ENCODE measurements around the gene CUX1.
A peak's percentile ranks its signal among the peaks of the same experiment; 100 is the strongest.
"Not testable (repeated sequence)": the region's sequence is repeated elsewhere in the genome, so short reads cannot be mapped to it uniquely, and the experiment has no call there.

Gene CUX1

DNA sequence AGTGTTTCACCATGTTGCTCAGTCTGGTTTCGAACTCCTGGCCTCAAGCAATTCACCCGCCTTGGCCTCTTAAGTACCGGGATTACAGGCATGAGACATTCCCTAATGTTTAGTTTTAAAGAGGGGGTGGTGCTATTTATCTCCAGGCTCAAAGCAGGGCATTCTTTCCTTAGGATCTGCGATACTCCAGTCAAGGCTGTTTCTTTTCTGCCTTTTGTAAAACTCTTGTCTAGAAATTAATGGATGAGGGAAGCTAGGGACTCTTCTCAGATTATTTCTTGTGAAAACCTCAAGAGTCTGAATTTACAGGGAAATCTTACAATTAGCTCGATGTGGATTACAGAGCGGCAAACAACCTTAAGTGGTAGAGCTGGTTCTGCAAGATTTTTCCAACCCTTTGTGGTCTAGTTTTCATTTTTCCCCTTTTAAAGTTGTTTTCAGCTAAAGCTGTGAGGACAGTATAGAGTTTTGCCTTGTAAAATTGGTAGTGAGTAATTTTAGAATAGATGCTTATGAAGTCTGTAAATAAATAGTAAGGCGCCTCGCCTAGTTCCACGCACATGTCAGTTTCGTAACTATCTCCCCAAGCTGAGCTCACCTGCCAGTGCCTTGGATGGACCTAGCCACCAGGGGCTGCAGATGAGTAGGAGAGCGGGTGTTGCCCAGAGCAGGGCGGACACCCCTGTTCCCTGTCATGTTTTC, 53.1 kb downstream of the CUX1 start:
- no peak for DNase-seq

DNA sequence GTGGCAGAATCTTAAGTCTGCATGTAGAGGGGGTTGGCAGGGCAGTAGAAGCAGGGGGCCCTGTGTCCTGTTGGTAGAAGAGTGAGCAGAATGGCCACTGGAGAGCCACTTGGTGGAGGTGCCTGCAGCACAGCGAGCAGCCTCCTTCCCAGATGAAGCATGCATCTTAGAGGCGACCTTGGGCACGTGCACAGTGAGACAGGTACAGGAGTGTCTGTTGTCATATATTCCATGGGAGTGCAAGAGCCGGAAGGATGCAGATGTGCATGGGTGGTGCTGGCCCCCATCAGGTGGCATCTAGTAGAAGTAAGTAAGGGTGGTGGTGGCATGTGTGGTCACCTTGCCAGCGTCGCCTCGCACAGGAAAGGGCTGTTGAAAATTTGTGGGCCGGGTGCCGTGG, 53.9 kb downstream of the CUX1 start:
- no peak for DNase-seq

DNA sequence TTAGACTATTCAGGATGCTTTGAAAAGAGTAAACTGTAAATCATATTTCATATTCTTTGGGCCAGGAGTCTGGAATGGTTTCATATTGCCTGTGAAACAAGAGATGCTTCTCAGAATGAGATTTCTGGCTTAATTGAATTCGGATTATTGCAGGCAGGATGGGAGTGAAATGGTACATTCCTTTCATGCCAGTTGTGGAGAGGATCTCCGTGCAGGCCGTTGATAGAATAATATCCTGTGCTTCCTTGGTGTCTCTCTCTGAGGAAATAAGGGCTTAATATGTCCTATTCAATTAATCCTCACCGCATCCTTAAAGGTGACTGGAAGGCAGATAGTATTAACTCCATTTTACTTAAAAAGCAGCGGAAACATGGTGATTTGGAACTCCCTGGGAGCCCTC, 56.6 kb downstream of the CUX1 start:
- DNase-seq = no peak

DNA sequence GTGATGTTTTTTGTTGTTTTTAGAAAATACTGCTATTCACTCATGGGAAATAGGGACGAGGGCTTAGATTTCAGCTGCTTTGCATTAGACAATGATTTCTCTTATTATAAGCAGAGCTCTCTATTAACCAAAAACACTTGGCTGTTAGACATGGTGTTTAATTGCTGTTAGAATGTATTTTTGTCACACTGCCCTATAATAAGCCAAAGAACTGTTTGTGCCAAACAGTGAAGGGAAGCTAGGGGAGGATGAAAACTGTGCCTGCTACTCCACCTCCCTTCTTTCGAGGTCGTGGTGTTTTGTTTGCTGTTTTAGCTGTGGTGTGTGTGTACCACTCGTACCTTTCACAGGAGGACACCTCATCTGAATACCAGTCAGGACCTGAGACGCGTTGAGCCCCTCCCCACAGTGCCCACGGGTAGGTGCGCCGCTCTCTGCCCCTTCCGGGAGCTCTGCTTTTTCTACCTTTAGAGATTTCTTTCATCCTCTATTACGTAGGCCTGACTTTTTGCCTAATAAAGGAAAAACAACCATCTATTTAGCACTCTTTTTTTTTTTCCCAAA, 57.9 kb downstream of the CUX1 start:
- DNase-seq = peak in 1 of 2 experiments; percentile 61

DNA sequence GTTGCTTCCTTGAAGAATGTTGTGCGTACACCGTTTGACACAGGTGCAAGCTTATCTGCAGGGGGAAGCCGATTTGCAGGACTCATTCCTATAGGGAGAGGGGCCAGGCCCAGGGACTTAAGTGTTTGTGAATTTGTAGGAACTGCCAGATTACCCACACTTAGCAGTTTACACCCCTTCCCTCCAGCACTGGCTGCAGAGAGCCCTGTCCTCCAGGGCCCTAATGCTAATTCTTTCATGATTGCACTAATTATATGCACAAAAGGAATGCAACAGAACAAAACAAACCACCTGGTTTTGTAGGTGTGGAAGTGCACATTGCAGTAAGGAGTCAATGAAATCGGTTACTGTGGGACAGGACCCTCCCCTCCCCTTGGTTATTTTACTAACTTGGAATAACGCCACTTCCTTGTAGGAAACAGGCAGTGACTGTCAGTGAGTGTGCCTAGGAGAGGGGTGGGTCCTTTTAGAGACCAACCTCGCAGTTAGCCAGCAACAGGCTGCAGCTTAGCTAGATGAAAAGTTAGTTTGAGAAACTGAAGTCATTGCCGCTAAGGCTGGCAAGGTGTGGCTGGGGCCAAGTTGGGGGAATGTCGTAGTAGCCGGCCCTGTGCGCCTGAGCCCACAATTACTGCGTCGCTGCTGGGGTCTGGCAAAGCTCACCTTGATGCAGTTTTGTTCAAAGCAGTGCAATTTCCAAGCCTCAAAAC, 60.6 kb downstream of the CUX1 start:
- DNase-seq = no peak

DNA sequence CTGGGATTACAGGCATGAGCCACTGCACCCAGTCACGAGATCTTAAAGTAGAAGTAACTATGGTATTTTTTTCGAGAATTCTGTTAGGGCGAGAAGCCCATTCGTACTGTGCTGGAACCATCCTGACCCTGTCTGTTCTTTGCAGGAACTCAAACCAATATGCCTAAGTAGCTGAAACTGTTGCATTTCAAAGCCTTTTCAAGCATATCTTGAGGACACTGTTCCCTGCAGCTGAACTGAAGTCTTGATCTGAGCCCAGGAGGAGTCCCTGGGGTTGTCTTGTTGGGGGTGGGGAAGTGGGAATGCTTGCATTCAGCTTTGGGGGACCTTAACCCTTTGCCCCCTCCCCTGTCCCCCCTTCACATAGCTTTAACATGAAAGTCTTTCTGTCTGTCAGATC, 61.5 kb downstream of the CUX1 start:
- DNase-seq = no peak

DNA sequence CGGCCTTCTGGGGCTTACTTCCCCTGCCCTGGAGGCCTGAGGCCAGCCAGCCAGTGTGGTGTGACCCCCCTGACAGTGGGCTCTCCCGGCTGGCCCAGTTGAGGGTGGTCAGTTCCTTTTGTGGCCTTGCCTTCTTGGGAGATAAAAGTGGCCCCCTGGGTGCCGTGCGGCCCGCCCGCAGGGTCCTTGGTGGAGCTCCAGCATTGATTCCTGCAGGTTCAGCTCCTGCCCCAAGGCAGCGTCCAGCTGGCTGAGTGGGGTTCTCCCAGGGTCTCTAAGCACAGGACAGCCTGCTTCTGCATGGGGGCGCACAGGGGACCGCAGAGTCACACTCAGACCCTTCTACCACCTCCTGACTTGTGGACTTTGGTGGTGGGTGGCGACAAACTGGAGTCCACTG, 62.1 kb downstream of the CUX1 start:
- no peak for DNase-seq

DNA sequence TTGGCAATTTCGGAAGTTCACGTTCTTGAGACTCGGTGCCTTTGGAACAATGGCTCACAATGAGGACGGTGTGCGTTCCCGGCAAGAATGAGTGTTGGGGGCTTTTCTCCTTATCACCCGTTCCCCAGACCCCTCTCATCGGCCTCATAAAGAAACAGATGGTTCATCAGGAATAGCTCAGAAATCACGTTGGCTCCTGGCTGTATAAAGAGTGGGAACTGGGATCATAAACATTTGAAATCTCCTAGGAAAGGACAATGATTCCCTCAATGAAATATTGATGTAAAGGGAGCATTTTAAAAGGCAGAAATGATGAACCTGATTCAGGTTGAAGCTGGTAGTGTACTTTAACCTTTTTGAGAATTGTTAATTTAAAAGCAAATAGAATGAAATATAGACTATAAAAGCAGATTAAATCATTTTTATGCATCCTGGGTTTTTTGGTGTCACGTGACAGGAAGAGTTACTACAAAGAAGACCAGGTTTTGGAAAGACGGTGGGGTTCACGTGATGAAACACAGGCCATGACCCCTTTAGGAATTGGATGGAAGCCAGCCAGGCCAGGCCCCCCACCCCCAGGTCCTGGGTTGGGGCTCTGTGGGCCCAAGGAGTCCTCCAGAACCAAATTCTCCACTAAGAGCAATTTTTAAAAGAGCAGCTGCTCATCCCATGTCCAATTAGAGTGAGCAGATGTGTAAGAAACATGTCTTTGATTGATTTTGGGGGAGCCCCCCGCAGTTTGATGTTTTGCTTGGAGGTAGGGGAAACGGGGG, 63.0 kb downstream of the CUX1 start:
- no peak for DNase-seq

DNA sequence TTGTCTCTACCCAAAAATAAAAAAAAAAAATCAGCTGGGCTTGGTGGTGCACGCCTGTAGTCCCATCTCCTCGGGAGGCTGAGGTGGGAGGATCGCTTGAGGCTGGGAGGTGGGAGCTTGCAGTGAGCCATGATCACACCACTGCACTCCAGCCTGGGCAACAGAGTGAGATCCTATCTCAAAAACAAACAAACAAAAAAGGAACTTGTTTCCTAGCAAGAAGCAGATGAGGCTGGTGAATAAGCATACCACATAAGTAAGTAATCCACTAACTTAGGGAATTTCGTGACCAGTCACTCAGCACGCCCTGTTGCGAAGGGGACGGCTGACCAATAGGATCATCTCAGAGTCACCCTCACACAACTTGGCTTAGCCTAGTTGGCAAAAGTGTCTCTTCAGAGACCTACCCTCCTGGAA, 64.6 kb downstream of the CUX1 start:
- no peak for DNase-seq

DNA sequence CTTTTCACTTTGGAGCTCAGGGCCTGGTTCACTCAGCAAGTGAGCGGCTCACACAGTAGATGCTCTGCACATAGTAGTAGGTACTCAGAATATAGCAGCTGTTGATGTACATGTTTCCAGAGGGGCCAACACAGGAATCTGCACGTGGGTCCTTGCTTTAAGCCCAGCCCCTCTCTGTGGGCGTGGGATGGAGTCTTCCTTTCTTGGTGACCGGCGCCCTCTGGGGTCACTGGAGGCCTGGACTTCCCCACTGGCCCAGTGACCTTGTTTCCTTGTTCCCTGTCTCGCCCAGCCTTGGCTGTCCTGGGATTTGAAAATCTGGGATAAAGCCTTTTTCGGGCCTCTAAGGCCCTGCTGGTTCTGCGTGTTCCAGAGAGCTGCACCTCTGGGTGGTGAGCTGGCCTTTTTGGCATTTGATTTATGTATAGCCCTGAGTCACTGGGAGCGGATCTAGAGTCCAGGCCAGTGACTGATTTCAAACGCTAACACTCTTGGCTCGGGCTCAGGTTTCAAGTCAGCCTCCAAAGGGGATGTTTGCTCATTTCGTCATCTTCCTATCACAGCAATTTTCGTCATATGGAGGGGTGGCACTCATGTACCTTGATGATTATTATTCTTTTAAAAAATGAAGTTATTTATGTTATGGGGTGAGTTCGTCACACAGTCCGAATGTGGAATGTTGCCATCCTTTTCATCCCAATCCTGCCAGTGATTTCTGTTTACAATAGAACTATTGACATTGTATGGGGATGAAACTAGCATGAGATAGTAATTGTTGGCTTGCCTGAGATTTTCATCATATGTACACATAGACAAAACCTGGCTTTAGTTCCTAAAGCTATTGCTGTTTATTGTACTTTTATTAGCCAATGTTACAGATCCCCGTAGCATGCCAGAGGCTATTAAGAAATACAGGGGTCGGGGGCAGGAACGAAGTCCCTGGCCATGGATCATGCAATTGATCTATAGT, 65.5 kb downstream of the CUX1 start:
- DNase-seq = no peak

DNA sequence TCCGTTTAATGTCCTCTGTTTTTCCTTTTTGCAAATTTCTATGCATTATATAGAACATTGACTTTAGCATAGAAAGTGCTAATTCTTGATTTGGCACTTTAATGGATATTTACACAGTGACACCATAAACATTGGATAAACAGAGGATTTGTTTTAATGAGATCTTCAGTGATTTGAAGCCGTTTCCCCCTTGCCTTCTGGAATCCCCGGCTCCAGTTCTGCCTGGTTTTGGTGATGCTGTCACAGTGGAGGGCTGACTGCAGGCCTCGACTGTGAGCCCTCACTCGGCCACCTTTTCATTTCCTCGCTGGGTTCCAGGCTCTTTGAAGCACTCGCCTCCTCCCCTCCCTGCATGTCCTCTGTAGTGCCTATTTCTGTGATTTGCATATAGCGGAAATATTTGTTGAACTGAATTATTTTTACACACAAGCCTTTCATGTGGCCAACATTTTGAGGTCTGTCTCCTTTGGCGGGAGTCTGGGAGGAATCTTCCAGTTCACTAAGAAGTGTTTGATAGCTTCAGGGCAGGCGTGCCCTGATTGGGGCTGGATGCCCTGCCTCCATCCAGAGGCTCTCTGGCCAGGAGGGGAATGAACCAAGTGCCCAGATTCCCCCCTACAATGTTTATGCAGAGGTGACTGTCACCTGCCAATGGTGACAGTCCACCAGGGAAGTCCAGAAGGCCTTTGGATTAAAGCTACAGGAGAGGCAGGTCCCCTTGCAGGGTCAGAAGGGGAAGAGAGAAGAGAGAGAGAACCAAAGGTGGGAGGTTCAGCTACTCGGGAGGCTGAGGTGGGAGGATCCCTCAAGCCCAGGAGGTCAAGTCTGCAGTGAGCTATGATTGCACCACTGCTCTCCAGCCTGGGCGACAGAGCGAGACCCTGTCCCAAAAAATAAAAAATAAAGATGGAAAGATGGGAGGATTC, 67.5 kb downstream of the CUX1 start:
- DNase-seq = peak in 1 of 2 experiments; percentile 17

DNA sequence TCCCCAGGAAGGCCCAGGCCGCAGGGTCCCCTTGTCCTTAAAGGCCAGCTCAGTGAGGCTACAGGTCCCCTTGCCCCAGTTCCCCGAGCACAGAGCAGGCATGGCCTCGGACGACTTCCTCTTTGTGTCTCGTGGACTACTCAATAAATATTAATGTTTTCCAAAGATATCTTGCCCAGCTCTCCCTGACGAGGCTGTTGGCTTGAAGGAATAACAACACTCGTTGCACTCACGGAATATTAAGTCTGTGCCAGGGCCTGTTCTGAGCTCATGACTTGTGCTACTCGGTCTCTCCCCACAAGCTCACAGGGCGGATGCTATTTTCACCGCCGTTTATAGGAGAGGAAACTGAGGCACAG, 68.2 kb downstream of the CUX1 start:
- no peak for DNase-seq

DNA sequence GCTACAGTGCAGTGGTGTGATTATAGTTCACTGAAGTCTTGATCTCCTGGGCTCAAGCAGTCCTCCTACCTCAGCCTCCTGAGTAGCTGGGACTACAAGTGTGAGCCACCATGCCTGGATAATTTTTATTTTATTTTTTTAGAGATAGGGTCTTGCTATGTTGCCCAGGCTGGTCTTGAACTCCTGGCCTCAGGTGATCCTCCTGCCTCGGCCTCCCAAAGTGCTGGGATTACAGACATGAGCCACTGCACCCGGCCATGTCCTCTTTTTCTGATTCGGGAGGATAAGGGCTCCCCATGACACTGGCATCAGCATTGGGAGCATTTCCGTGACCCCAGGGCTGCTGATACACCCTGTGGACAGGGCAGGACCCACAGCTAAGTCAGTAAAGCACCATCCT, 69.9 kb downstream of the CUX1 start:
- DNase-seq = not testable (repeated sequence)

DNA sequence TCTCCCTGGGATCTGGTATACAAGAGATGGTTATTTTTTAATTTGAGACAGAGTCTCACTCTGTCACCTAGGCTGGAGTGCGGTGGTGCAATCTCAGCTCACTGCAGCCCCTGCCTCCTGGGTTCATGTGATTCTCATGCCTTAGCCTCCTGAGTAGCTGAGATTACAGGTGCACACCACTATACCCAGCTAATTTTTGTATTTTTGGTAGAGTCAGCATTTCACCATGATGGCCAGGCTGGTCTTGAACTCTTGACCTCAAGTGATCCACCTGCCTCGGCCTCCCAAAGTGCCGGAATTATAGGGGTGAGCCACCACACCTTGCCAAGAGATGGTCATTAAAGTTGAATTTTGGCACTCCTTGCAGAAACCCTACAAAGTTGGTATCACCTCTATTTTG, 71.1 kb downstream of the CUX1 start:
- not testable (repeated sequence) for DNase-seq

DNA sequence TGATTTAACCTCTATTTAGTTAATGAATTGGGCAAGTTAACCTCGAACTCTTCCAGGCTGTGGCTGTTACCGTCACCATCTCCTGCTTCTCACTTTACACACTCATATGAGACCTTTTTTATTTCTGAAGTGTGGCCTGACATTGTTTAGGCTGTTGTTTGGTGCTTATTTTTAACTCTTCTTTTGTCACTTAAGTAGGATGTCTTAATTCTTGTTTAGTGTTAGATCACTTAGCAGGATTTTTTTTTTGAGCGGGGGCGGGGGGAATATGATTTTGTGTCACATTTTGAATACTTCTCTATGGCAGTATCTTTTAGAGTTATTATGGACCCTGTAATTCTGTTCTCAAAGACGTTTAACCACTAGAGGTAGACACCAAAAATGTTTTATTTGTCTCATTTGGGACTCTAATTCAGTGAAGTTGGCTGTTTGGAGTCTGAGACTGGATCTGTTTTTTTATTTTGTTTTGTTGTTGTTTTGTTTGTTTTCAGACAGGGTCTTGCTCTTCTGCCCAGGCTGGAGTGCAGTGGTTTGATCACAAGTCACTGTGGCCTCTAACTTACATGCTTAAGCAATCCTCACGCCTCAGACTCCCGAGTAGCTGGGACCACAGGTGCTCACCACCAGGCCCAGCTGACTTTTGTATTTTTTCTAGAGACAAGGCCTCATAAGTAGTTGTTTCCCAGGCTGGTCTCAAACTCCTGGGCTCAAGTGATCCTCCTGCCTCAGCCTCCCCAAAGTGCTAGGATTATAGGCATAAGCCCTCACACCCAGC, 73.5 kb downstream of the CUX1 start:
- DNase-seq = no peak

DNA sequence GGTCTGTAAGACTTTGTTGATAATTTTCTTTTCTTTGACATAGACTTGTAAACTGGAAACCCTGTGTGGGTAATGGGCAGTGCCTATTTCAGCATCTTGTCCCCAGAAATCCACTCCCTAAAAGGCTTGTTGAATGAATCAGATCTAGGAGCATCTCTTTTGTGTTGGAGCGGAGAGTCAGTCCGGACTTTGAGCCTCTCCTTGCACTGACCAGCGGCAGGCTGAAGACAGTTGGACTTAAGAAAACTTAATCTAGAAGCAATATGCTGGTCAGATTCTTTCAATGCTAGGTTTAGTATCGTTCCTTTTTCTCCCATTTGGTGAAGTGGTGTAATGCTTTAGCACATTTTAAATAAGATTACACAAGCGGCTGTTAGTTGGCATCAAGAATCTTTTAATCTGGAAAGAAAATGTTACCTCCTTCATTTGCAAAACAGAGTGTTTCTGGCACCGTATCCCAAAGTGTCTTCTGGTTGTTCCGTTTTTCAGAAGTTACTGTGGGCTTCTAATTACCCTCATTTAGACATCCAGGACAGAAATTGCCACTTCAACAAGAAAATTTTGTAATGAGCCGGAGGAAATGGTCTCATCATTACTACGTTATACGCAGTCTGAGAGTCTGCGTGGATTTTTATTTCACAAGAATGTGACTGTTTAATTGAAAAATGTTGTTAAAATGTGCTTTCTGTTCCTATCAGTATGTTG, 74.7 kb downstream of the CUX1 start:
- DNase-seq = no peak

DNA sequence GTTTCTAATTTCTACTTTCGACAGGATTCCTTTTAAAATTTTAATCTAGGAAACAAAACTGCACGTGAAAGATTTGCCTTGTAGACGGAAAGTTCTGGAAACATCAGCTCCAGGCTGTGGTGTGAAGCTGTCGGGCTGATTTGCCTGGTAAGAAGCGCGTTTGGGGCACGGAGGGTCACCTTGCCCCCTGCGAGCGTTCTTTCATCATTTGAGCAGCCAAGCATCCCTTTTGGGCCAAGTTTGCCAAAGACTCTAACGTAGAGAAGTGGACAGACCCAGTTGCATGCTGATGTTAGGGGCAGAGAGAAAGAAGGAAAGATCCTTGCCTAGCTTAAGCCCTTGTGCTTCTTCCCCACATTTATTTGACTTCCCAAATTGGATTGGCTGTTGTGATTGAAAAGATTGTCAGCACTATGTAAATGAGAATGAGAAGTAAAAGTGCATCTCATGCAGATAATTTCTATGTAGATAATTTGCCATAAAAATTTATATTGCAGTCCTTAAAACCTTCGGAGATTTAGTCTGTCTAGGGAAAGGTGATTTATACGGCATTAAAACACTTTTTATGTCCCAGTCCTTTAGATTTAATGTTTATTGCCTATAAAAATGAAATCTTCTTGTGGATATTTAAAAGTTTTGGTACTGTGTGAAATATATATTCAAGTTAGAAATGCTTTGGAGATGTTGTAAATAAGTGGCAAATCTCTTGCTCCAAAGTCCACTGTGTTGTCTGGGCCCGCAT, 76.1 kb downstream of the CUX1 start:
- DNase-seq = no peak

DNA sequence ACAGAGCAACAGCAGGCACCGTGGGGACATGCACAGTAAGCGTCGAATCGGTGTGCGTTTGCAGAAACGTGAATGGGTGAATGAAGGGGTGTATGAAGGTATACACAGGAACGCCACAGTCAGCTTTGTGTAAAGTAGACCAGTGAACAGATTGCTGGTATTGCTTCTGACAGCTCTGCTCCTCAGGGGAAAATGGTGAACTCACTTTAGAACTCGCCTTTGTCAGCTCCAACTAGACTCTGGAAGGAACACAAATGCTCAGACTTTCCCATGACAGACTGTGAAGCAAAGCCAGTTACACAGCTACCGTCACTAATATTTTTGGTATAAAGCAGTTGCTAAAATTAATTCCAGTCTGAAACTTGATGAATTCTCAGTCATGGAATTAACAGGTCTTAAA, 78.9 kb downstream of the CUX1 start:
- DNase-seq = peak in 1 of 2 experiments; percentile 27

DNA sequence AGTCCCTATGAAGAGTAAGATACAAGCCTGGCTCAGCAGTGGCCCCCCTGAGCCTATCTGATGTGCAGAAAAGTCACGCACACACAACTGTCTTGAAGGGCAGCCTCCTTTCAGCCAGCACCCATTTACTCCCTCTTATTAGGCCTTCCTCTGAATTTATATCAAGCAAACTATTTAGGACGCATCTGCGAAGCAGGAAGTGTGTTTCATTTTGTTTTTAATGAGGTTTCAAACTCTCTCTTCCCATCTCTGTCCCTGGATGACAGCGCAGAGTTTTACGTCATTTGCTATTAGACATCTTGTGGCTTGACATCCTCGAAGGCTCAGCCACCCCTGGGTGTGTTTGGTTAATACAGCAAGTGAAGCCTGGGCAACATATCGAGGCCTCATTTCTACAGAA, 79.5 kb downstream of the CUX1 start:
- no peak for DNase-seq
